ENCODE data around the gene TLK2. TPM values are rescaled to one million over a fixed set of nuclear protein-coding genes. Genes with fewer than 3 reads are reported as not detected.

The TLK2 gene
- polyA plus RNA-seq, 1 donor (not counting 4 experiments of a cell fraction or from before 2014, with no cell fraction given): 33.4 TPM

- Histone ChIP-seq H3K79me2 (ENCODE audit: control insufficient read depth, insufficient read depth, low read length) (no peaks in the 10 kb centered on the region), H3K4me3 (ENCODE audit: control insufficient read depth in 2 of 3, extremely low read depth in 1 of 3, insufficient read depth in 2 of 3, low read depth in 1 of 3, low read length in 3 of 3) (no peak overlapping the region), H2AFZ (ENCODE audit: control insufficient read depth, low read length) (no peak overlapping the region), H3K27ac (ENCODE audit: control insufficient read depth, insufficient read depth, low read length) (no peak overlapping the region), H3K9ac (ENCODE audit: control insufficient read depth, extremely low read depth, insufficient read depth, low read length) (no peak overlapping the region), H3K4me2 (ENCODE audit: control insufficient read depth, extremely low read depth, insufficient read depth, low read depth, low read length) (no peak overlapping the region), H3K27me3 (ENCODE audit: control insufficient read depth, extremely low read depth, insufficient read depth, low read length) (peaks cover 3% of the 10 kb centered on the region), H3K4me1 (ENCODE audit: control insufficient read depth, extremely low read depth, insufficient read depth, low read length) (peaks cover 6% of the 10 kb centered on the region), H3K36me3 (ENCODE audit: control insufficient read depth in 2 of 2, extremely low read depth in 1 of 2, insufficient read depth in 2 of 2, low read length in 2 of 2) (no peaks in the 10 kb centered on the region), H4K20me1 (ENCODE audit: control insufficient read depth, extremely low read depth, insufficient read depth, low read length) (no peaks in the 10 kb centered on the region), H3K9me3 (ENCODE audit: control insufficient read depth, low read depth, low read length) (no peaks in the 10 kb centered on the region), H3K9me1 (ENCODE audit: control insufficient read depth, extremely low read depth, insufficient read depth, low read length) (no peaks in the 10 kb centered on the region)
- FAIRE-seq (no peak), DNase-seq (ENCODE audit: low read depth, low spot score) (no peak)
- no peak for TF ChIP-seq EZH2 (IDR thresholded peaks at IDR 0.05; ENCODE audit: low read length)
- TF ChIP-seq CTCF (optimal IDR thresholded peaks at IDR 0.05 in 1 of 3, IDR thresholded peaks at IDR 0.05 in 1 of 3, conservative IDR thresholded peaks at IDR 0.05 in 1 of 3; ENCODE audit: extremely low read depth in 1 of 3, insufficient read depth in 2 of 3, low read length in 3 of 3): no peak
- dilution Hi-C loops (cut with MboI; ENCODE audit: extremely low pct_ligation_motif_present, low sequenced_read_pairs): no loop called here
Measured at GRCh38 chr17:62649570-62649969, 170.9 kb downstream of the TLK2 start.

DNA sequence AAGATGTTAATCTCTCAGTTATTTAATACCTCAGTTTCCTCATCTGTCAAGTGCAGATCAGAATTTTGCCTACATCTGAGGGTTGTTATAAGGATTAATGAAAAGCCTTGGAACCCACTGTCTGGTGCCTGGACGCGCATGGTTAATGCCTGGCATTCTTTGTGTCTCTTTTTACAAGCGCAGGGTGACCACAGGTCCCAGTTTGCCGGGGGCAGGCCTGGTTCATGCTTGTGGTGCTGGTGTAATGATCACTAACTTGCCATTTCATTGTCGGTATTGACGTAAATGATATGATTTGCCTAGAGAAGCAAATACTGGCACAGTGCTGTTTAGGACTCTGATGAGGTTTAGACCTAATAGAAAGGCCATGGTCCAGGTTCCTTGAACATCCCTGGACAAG is 172.0 kb downstream of the TLK2 start:
- Histone ChIP-seq H3K4me2 (ENCODE audit: control insufficient read depth, extremely low read depth, insufficient read depth, low read depth, low read length) (no peak overlapping the region), H3K4me1 (ENCODE audit: control insufficient read depth, extremely low read depth, insufficient read depth, low read length) (peaks cover 6% of the 10 kb centered on the region), H3K27ac (ENCODE audit: control insufficient read depth, insufficient read depth, low read length) (no peak overlapping the region), H3K9ac (ENCODE audit: control insufficient read depth, extremely low read depth, insufficient read depth, low read length) (no peak overlapping the region), H2AFZ (ENCODE audit: control insufficient read depth, low read length) (no peak overlapping the region), H3K9me3 (ENCODE audit: control insufficient read depth, low read depth, low read length) (no peaks in the 10 kb centered on the region), H3K4me3 (ENCODE audit: control insufficient read depth in 2 of 3, extremely low read depth in 1 of 3, insufficient read depth in 2 of 3, low read depth in 1 of 3, low read length in 3 of 3) (no peak overlapping the region), H4K20me1 (ENCODE audit: control insufficient read depth, extremely low read depth, insufficient read depth, low read length) (no peaks in the 10 kb centered on the region), H3K9me1 (ENCODE audit: control insufficient read depth, extremely low read depth, insufficient read depth, low read length) (no peaks in the 10 kb centered on the region), H3K27me3 (ENCODE audit: control insufficient read depth, extremely low read depth, insufficient read depth, low read length) (peaks cover 3% of the 10 kb centered on the region), H3K36me3 (ENCODE audit: control insufficient read depth in 2 of 2, extremely low read depth in 1 of 2, insufficient read depth in 2 of 2, low read length in 2 of 2) (no peaks in the 10 kb centered on the region), H3K79me2 (ENCODE audit: control insufficient read depth, insufficient read depth, low read length) (no peaks in the 10 kb centered on the region)
- no peak for TF ChIP-seq CTCF (optimal IDR thresholded peaks at IDR 0.05 in 1 of 3, IDR thresholded peaks at IDR 0.05 in 1 of 3, conservative IDR thresholded peaks at IDR 0.05 in 1 of 3; ENCODE audit: extremely low read depth in 1 of 3, insufficient read depth in 2 of 3, low read length in 3 of 3)
- no peak for TF ChIP-seq EZH2 (IDR thresholded peaks at IDR 0.05; ENCODE audit: low read length)
- no peak for FAIRE-seq
- dilution Hi-C loops (cut with MboI; ENCODE audit: extremely low pct_ligation_motif_present, low sequenced_read_pairs): no loop called here
- DNase-seq (ENCODE audit: low read depth, low spot score): no peak

Measured in keratinocyte (primary cell).